Activated CD8-positive, alpha-beta memory T cell treated with anti-CD3 and anti-CD28 coated beads for 48 hours (primary cell): ENCODE results near the gene CMIP.

Source experiments
- DNase-seq, 3 experiments: peaks; one replicate each; pipeline ENCODE4 v3.0.0-alpha.2; 2020; ENCODE audit warnings: low read depth in 2 of 3, low spot score in 2 of 3

The CMIP gene

DNA sequence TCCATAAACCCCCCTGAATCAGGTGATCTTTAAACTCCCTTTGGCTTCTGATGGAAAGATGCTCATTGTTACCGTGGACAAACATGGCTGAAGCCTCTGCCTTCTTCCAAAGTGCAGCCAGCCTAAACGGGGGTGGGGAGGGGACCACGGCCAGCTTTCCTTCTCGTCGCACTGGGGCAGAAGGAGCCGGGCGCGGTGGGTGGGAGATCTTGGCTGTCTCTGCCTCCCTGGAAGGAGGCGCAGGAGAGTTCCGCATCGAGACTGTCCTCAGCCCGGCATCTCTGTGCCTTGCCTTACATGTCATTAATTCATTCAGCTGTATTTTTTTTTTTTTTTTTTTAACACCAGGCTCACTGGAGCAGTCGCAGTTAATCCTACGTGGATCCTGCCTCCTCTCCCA is 171.2 kb downstream of the CMIP start:
- no peak for DNase-seq

DNA sequence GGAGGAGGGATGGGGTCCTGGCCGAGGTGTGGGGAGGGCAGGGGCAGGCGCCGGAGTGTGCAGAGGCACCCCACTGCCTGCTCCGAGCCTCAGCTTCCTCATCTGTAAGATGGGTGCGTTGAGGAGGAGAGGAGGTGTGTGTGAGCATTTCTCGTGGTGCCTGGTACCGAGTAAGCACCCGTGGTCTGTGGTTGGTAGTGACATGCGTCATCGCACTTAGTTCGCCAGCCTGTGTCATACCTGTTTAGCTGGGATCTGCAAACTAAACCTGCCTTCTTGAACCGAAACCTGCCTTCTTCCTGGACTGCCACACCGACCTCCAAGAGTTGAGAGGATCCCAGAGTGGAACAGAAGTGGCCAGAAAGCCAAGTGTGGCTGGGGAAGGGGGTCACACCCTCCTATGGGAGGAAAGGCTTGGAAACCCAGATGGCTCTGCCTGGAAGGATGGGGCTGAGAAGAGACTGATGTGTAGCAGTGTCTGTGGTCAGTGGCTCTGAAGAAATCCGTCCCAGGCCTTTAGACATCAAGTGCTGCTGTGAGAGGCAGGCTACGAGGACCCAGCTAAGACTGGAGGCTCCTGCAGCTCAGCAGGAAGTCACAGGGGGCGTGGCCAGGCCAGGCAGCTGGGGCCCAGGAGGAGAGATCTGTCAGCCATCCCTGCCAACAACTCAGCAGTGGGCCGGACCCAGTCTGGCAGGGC is 171.9 kb downstream of the CMIP start:
- DNase-seq = peak; percentile 19 to 46 (median 42)

DNA sequence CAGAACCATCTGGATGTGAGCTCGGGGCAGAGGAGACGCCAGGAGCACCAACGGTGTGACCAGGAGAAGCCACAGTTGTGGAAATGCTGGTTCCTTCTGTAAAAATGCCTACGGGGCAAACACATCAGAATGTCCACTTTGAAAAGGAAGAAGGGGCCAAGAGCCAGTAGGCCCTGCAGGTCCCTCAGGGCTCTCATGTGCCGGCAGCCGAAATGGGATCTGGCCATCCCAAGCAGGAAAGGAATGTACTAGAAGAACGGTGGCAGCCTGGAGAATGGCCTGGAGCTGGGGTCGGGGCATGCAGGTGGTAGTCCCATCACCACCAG is 172.4 kb downstream of the CMIP start:
- DNase-seq = no peak

DNA sequence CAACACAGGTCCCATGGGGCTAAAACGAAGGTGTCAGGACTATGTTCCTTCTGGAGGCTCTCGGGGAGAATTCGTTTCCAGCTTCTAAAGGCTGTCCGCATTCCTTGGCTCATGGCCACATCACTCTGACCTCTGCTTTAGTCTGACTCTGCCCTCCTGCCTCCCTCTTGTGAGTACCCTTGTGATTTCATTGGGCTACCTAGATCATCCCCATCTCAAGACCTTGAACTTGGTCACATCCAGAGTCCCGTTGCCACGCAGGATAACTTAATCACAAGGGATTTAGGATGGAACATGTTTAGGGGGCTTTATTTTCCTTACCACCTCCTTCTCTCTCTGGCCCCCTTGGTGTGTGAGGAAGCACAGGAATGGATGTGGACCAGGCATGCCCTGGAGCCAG is 173.6 kb downstream of the CMIP start:
- DNase-seq = no peak

DNA sequence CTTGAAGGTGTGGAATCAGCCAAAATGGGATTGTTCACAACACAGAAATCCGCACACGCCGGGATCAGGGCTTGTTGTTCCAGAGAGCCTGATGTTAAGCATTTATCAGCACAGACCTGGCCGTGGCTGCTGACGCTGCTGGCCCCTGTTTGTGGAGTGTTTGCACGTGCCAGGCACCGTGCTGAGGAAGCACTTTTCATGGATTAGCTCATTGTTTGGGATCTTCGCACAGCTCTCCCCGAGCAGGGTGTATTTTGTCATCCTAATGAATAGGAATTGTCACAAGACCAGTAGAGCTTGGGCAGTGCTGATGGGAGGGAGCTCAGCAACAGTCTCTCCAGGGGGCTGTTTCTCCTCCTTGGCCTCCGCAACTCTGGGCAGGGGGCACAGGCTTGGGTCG is 174.1 kb downstream of the CMIP start:
- no peak for DNase-seq

DNA sequence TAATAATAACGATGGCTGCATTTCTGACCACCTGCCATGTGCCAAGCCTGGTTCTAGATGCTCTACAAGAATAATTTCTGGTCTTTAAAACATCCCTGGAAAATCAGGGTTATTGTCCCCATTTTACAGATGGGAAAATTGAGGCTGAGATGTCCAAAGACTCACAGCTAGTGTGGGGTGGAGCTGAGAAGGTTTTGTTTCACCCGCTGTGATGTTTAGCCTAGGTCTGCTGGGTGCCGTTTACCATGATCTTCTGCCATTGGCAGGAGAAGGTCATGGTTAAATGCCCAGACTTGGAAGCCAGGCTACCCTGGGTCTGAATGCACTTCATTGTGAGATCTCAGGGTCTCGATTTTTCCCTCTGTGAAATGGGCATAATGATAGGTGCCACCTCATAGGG is 175.4 kb downstream of the CMIP start:
- DNase-seq = no peak

DNA sequence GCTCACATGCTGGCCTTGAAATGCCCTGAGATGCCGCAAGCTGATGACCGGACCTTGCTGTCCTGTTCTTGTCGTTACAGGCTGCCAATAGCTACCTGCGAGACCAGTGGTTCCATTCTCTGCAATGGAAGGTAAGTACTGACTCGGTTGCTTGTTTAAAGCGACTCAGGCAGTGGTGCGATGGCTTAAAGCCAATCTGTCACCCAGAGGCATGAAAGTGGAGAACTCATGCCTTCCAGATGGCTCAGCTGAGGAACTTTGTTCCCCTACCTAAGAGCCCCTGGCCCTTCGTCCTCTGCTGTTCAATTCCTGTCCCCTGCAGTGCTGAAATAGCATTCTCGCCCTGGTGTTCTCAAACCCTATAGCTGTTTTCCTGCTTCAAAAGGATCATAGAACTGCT is 176.2 kb downstream of the CMIP start:
- DNase-seq = no peak

DNA sequence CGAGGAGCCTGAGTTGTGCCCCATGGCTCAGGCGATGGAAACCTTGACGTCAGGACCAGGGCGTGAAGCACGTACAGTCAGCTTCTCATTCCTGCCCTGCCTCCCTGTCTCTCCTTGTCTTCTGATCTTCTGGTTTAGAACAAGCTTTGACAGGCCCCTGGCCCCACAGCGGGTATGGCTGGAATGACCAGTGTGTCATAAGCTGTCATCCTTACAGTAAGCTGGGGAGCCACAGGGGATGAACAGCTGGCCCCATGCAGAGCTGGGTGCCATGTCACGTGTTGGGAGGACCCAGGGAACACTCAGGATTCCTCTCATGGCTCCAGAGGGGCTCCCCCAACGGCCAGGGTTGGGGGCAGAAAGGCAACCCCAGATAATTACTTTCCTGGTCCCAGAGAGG is 176.9 kb downstream of the CMIP start:
- no peak for DNase-seq

DNA sequence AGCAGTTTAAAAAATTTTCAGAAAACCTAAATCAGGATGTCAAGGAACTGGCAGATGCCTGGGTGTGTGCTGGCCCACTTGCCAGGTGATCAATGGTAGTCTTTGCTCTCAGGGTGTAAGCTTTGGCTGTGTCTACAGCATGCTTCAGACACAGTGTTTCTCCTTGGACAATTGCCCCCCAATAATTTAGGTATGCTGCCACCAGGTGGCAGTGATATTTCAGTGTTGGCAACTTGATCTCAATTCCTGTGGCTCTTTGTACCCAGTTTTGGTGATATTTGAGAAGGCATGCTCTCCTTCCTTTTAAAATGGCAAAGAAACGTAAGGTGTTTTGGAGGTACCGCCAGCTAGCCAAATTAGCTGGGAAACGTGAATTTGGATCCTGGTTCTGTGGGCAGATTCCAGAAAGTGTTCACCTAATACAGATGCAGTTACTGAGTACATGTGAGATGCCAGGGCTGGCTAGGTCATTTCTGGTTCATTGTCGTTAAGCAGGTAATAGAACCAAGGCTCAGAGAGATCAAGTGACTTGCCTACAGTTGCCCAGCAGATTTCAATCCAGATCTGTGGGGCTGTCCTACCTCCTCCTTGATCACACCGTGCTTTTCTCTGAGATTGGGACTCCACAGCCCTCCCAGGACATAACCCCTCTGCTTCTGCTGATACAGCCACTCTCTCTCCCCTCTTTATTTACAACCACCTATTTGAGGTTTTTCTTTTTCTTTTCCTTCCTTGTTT is 178.9 kb downstream of the CMIP start:
- no peak for DNase-seq

DNA sequence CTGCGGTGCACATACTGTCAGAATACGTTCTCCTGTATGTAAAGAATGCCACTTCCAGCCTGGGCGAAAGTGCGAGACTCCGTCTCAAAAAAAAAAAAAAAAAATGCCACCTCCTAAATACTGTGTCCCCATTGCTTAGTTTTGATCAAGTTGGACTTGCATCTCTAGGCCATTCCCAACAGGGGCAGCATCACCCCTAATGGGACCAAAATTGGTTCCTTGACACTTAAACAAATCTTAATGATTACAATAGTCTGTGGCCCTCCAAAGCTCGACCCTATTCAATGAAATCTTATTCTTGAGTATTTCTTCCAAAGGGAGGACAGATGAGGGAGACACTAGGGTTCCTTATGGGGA is 179.8 kb downstream of the CMIP start:
- no peak for DNase-seq

DNA sequence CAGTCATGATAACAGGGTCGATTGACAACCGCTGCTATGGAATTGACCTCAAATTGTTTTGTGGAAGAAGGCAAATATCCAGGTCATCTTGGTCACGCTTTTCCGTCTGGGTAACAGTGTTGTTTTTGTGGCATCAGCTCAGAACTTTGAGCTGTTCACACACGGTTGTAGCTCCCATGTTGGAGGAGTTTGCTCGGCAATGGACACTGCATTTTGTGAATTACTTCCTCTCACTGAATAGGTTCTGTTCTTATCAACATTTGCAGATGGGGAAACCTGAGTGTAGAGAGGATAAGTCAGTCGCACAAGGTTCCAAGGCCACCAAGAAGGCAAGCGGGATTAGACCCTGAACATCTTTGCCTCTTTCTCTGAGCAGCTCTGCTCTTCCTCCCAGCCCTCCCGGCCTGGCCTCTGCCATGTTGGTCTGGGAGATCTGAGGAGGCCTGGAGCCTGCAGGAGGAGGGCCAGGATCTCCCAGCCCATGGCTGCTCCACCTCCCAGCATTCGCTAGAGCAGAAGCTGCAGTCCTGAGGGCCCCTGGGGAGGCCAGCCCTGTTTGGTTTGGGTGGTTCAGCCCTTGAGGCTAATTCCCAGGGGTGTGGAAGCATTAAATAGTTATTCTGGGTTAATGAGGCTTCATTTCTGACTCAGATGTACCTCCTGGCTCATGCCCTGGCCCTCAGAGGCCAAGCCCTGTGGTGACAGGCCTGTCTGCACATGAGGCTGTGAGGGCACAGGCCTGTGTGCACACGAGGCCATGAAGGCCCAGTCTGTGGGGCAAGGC is 180.3 kb downstream of the CMIP start:
- no peak for DNase-seq

DNA sequence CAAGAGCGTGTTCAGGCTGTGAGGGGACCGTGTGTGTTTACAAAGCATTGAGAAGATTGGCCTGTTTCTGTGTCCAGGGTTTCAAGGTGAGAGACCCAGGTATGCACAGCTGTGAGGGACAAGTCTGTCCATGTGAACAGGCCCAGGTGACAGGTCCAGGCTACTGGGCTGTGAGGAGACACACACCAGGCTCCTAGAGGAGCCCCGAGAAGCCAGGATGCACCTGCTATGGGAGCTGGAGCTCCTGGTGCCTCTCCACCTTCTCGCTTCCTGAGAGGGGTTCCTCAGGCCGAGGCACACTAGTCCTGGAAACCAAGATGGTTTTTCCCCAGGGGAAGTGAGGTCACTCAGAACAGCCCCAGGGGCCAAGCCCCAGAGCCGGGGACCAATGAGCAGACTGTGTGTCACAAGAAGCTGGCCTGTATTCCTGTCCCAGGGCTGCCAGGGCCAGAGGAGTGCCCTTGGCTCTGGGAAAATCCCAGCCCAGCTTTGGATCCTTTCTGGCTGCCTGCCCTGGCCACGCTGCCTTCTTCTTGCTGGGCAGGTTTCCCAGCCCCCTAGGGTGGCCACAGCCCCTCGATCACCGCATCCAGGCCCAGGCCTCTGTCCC is 181.0 kb downstream of the CMIP start:
- no peak for DNase-seq

DNA sequence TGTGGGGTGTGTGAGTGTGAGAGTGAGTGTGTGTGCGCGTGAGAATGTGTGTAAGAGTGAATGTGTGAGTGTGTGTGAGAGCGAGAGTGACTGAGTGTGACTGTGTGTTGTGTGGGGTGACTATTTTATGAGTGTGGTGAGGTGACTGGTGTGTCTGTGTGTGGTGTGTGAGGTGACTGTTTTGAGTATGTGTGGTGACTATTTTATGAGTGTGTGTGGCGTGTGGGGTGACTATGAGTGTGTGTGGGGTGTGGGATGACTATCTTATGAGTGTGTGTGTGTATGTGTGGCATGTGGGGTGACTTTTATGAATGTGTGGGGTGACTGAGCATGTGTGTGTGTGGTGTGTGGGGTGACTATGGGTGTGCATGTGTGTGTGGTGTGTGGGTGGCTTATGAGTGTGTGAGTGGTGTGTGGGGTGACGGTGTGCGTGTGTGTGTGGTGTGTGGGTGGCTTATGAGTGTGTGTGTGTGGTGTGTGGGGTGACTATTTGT is 181.6 kb downstream of the CMIP start:
- no peak for DNase-seq

DNA sequence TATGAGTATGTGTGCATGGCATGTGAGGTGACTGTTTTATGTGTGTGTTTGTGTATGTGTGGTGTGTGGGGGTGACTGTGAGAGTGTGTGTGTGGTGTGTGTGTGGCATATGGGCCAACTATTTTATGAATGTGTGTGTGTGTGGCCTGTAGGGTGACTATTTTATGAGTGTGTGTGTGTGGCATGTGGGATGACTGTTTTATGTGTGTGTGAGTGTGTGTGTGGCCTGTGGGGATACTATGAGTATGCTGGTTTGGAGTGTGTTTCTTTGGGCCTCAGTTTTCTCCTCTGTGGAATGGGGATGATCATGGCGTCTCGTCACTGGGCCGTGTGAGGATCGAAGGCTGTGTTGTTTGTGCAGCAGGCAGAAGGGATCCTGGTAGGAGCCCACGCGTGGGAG is 182.4 kb downstream of the CMIP start:
- DNase-seq = no peak

DNA sequence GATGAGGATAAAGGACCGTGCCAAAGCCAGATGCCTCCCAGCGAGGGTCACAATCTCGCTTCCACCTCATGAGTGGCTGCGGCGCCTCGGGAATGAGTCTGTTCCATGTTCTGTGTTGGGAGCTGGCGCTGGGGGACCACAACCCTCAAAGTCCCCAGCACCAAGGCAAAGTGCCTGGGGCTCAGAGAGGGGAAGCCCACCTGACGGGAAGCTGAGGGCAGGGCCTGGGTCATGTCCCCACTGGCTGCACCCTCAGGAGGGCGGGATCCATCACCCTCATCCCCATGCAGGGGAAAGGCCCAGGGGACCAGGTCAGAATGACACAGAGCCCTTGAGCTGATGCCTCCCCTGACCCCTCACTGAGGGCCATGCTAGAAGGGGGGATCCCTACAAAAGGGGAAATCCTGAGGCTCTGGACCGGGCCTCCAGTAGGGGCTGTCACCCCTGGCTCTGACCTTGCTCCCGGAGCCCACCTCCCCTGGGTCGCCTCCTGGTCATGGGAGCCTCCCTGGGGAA is 183.2 kb downstream of the CMIP start:
- DNase-seq = no peak

DNA sequence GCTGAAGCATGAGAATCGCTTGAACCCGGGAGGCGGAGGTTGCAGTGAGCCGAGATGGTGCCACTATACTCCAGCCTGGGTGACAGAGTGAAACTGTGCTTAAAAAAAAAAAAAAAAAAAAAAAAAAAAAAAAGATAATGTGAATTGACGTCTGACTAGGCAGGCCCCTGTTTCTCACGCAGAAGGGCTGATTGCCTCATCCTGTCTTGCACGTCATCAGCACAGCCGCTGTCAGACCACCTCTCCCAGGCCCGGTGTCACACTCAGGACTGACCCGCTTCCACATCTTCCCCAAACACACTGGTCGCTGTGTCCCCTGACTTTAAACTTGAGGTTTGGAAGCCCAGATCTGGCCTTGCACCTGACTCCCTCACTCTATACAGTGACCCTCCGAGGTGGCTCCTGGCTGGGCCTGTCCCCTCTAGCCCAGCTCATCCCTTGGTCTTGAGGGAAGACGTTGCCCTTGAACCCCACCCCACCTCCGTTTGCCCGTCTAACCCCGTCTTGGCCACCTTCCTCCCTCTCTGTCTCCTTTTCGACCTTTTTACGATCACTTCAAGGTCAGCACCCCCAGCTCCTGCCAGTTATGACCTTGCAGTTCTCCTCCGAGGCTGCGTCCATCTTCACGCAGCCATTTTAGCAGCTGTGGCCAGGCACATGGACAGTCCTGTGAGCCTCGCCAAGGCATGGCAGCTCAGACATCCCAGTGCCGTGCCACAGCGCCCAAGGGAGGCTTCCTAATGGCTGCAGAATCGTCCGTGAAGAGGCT is 184.6 kb downstream of the CMIP start:
- DNase-seq = no peak

DNA sequence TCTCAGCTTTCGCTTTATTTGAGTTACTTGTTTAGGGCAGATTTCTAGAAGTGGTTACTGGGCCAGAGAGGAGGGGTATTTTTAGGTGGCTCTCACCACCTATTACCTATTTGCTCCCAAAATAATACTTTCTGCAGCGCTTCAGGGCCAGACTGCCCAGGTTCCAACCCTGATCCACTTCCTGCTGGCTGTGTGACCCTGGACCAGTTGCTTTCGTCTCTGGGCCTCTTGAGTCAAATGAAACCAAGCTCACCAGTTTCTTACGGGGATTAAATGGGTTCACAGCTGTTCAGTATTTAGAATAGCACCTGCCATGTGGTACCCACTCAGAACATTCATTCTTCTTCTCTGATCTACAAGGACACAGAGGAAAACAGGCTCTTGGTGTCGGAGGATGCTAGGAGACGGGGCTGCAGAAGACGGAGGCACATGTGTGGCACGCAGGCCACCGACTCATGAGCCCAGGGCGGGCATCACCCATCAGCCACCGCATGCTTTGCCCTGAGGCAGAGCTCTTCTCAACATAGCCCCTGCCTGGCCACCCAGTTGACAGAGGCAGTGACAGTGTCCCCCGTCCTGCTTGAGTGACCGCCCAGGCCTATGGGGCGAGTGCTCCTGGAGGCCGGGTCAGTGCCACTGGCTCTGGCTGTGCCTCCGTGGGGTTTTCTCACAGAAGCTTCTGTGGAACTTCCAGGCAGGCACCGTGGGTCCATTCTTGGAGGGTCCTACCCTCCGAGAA is 185.5 kb downstream of the CMIP start:
- DNase-seq = no peak

DNA sequence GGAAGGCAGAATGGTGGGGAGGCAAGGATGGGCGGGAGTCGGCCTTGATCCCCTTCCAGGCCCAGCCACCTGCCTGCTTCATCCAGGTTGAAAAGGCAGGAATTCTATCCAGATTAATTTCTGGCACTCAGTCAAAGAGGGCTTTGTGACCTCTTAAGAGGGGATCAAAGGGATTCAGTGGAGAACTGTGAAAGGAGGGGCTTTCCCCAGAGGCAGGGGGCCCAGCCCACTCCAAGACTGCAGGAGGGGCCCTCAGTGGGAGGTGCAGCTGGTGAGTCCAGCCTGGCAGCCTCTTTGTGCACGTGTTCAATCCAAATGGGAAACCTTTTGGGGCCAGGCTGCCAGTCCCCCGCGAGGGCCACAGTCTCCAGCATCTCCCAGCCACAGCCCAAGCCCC is 186.0 kb downstream of the CMIP start:
- DNase-seq = no peak

DNA sequence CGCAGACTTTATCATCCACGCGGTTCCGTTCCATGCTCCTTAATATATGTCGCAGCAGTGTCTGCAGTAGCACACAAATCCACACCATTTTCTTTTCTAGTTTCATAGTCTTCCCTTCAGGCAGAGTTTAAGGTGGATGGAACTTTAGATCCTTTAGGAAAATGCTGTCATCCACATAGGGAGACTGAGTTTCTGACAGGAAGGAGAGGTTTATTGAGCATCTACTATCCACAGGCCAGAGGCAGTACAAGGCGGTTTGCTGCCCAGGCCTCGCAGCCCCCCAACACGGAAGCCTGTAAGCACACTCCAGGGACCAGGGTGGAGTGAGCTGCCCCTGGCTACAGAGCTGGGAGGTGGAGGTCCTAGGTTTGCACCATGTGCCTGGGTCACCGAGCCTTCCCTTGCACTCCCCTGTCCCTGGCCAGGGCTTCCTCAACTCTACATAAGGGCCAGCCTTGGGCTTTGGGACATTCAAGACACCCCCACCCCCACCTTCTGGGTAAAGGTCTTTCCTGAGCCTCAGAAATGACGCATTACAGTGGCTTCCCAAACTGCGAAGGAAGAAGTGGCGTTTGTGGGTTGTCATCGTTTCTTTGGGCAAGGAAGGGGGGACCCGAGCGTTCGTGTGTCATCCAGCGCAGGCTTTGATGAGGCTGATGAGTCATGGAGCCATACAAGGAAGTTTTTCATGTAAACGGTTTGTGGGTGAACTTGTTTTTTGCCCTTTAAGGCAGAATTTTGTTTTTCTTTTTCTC is 188.0 kb downstream of the CMIP start:
- peak in 2 of 3 experiments; percentile 48 to 55 for DNase-seq
